GM12878 (cell line): ENCODE measurements around the gene ZBTB9. TPM values are rescaled to one million over a fixed set of nuclear protein-coding genes. Genes with fewer than 3 reads are reported as not detected.

Experiments
- ATAC-seq: fragments of 200-7000 bp; cut with Tn5 transposase; 3 replicates; pipeline ENCODE4 v1.9.1; 2020; ENCODE audit warnings: mild to moderate bottlenecking, moderate library complexity
- BruUV-seq: library from RNA; stranded (reverse); fragments of 400-500 nt; replicated peaks from 2 replicates; lab custom pipeline; 2021; lab: Mats Ljungman, UMichigan
- CTCF ChIA-PET: fragments of 300-600 bp; sonication (Branson Sonifier 250); formaldehyde crosslinking; extraction: SDS; loops from one replicate; lab custom pipeline; 2021; ENCODE audit warnings: inconsistent platforms; lab: Yijun Ruan, JAX
- POLR2A ChIA-PET: fragments of 350-600 bp; formaldehyde crosslinking; extraction: SDS; loops from one replicate; lab custom pipeline; 2021; ENCODE audit warnings: inconsistent platforms; lab: Charles Lee
- RAD21 ChIA-PET: fragments of 300-600 bp; sonication (Branson Sonifier 250); formaldehyde crosslinking; loops from one replicate; lab custom pipeline; 2023; ENCODE audit warnings: antibody characterized with exemption; ENCODE audit not compliant: unreplicated experiment; lab: Charles Lee
- SMC1A ChIA-PET: fragments of 300-600 bp; sonication (Branson Sonifier 250); formaldehyde crosslinking; loops from one replicate; lab custom pipeline; 2023; ENCODE audit not compliant: unreplicated experiment, uncharacterized antibody; lab: Charles Lee
- DNase-seq: peaks from one replicate; pipeline ENCODE4 v3.0.0-alpha.2; 2011; ENCODE audit warnings: low read depth, low spot score
- FAIRE-seq: peaks from 3 replicates; lab custom pipeline; 2011; peaks lifted over from hg19 to GRCh38; lab: Jason Lieb, UNC
- H2AFZ ChIP-seq: 2 replicates; pipeline ENCODE4 v1.6.0; 2011; ENCODE audit warnings: low read depth, low read length, control low read depth; ENCODE audit not compliant: control insufficient read depth
- H3K27ac ChIP-seq: 2 replicates; pipeline ENCODE4 v1.5.1; 2011; ENCODE audit warnings: control low read depth; ENCODE audit not compliant: control insufficient read depth, insufficient read depth
- H3K27me3 ChIP-seq, 2 experiments: replicated peaks in 1 of 2; 2 replicates each; pipeline versions ENCODE4 v1.6.0 to v1.6.1; 2011; ENCODE audit warnings: low read length in 1 of 2; ENCODE audit not compliant: control insufficient read depth in 2 of 2, insufficient read depth in 2 of 2
- H3K36me3 ChIP-seq, 2 experiments: 2 replicates each; pipeline ENCODE4 v1.5.1; 2011; ENCODE audit warnings: low read length in 1 of 2; ENCODE audit not compliant: control insufficient read depth in 2 of 2, insufficient read depth in 2 of 2
- H3K4me1 ChIP-seq: 2 replicates; pipeline ENCODE4 v1.6.1; 2011; ENCODE audit warnings: mild to moderate bottlenecking, low read length, moderate library complexity, mixed read lengths; ENCODE audit not compliant: control insufficient read depth, insufficient read depth
- H3K4me2 ChIP-seq: 2 replicates; pipeline ENCODE4 v1.6.0; 2011; ENCODE audit warnings: control low read depth; ENCODE audit not compliant: control insufficient read depth, insufficient read depth
- H3K4me3 ChIP-seq: fragments of 200-600 bp; sonication (generic); 2 replicates; pipeline ENCODE4 v1.5.1; 2016
- H3K79me2 ChIP-seq: 2 replicates; pipeline ENCODE4 v1.6.0; 2011; ENCODE audit warnings: low read length; ENCODE audit not compliant: control insufficient read depth, insufficient read depth
- H3K9ac ChIP-seq: 2 replicates; pipeline ENCODE4 v1.8.0; 2011; ENCODE audit warnings: low read length, control low read depth, mixed read lengths; ENCODE audit not compliant: control insufficient read depth, insufficient read depth
- H3K9me3 ChIP-seq: replicated peaks from 3 replicates; pipeline ENCODE4 v1.5.1; 2011; ENCODE audit warnings: mild to moderate bottlenecking, low read length; ENCODE audit not compliant: control insufficient read depth, insufficient read depth
- H4K20me1 ChIP-seq: 2 replicates; pipeline ENCODE4 v1.6.0; 2011; ENCODE audit not compliant: control insufficient read depth, insufficient read depth
- RBBP5 ChIP-seq: fragments of 200-600 bp; sonication (generic); conservative IDR thresholded peaks from 2 replicates; pipeline ENCODE4 v1.6.1; 2016
- ZBTB40 ChIP-seq: fragments of 450-650 bp; IDR thresholded peaks from 2 replicates; pipeline ENCODE4 v1.6.1; 2016; ENCODE audit warnings: mild to moderate bottlenecking, moderate library complexity, borderline replicate concordance
- WGBS: methylation state at CpG from one replicate; pipeline ENCODE4 v1.1.6; 2016; ENCODE audit warnings: low lambda C conversion rate; ENCODE audit not compliant: insufficient replicate concordance, insufficient coverage; ENCODE audit errors: missing lambda C conversion rate; 5-methylcytosine and 5-hydroxymethylcytosine counted together
- in situ Hi-C: fragments of 300-500 bp; cut with MboI; formaldehyde crosslinking; loops from 9 replicates; pipeline ENCODE4 v1.14.3; 2018; ENCODE audit warnings: mixed read lengths
- intact Hi-C: fragments of 100-400 bp; cut with micrococcal nuclease; formaldehyde crosslinking; loops from one replicate; pipeline ENCODE4 v1.14.2; 2022; ENCODE audit not compliant: unreplicated experiment
- polyA plus RNA-seq, 11 experiments: library from polyadenylated mRNA; depleted of rRNA in 4 of 11; unstranded in 6 of 11; stranded (reverse) in 5 of 11; fragments of >200 nt; fragmentation: Nextera tagmentation in 4 of 11; fragmentation: Illumina TruSeq in 1 of 11; extraction: Ambion mirVana in 4 of 11; extraction: Trizol in 1 of 11; gene quantifications; 1 replicate in 1 of 11; 2 replicates in 10 of 11; pipeline versions ENCODE4 v1.2.1 to v1.2.3, GENCODE V29; 2011 to 2016; ENCODE audit warnings: inconsistent platforms in 2 of 11, missing spikeins in 2 of 11, low read depth in 1 of 11
- total RNA-seq, 4 experiments: library from RNA; depleted of rRNA in 3 of 4; stranded (reverse); fragments of >200 nt in 3 of 4; fragmentation: Illumina TruSeq in 1 of 4; extraction: Trizol in 1 of 4; gene quantifications; 2 replicates each; pipeline versions ENCODE4 v1.2.1 to v1.2.3, GENCODE V29; 2013 to 2021

Gene ZBTB9
- total and polyA plus RNA-seq, 10 of the 15 experiments (the other 5 are each of a cell fraction or from before 2014, with no cell fraction given): 1.5 to 12.7 (median 6.9) TPM

GRCh38 chr6:33420491-33421343 is 33.7 kb upstream of the ZBTB9 start:
- peaks cover 25% of the 10 kb centered on the region for H3K4me1 ChIP-seq
- no peak overlapping the region for H3K4me2 ChIP-seq
- CTCF ChIA-PET: no interaction called here
- no TSS peak for BruUV-seq
- H3K9ac ChIP-seq: no peak overlapping the region
- FAIRE-seq (no peak), DNase-seq (no peak), ATAC-seq (no peak)
- in situ Hi-C loops (no loop called here), intact Hi-C loops (no loop called here)
- POLR2A ChIA-PET: interaction anchor here (1.5 kb wide), 1 partner anchor 10 kb away, joined by 3 read pairs; no protein-coding TSS in a partner anchor
- H3K9me3 ChIP-seq: no peaks in the 10 kb centered on the region
- H3K27me3 ChIP-seq: no peaks in the 10 kb centered on the region; a peak in 2 of 4 replicates
- no peaks in the 10 kb centered on the region for H4K20me1 ChIP-seq
- H3K36me3 ChIP-seq: no peaks in the 10 kb centered on the region
- SMC1A ChIA-PET: no interaction called here
- H3K79me2 ChIP-seq: peaks cover 18% of the 10 kb centered on the region
- H3K27ac ChIP-seq: no peak overlapping the region
- TF ChIP-seq RBBP5 (no peak), ZBTB40 (peak; percentile 44; the same call in 1 of the 2 replicates)
- H2AFZ ChIP-seq: no peak overlapping the region
- WGBS: 93% methylated on average over 3 of the region's 6 CpGs
- RAD21 ChIA-PET: no interaction called here
- no peak overlapping the region for H3K4me3 ChIP-seq
